Coronary artery (tissue), 2 donors: Measurements from ENCODE around the gene CLECL1.

Experiments used
- DNase-seq: peaks from one replicate; pipeline ENCODE4 v3.0.0-alpha.2; 2017; ENCODE audit warnings: low spot score
- H3K27ac ChIP-seq, 2 donors: fragments of 200-600 bp; sonication (generic); one replicate each; pipeline ENCODE4 v1.5.1; 2016 to 2019
- H3K4me3 ChIP-seq: fragments of 200-600 bp; sonication (generic); 2 replicates; pipeline ENCODE4 v1.5.1; 2016; ENCODE audit warnings: mild to moderate bottlenecking, moderate library complexity
- TF ChIP-seq, protein P1 (sequence below): fragments of 200-600 bp; sonication (generic); IDR thresholded peaks from one replicate; pipeline ENCODE4 v1.5.1; 2019; ENCODE audit warnings: antibody characterized with exemption

The CLECL1 gene

DNA sequence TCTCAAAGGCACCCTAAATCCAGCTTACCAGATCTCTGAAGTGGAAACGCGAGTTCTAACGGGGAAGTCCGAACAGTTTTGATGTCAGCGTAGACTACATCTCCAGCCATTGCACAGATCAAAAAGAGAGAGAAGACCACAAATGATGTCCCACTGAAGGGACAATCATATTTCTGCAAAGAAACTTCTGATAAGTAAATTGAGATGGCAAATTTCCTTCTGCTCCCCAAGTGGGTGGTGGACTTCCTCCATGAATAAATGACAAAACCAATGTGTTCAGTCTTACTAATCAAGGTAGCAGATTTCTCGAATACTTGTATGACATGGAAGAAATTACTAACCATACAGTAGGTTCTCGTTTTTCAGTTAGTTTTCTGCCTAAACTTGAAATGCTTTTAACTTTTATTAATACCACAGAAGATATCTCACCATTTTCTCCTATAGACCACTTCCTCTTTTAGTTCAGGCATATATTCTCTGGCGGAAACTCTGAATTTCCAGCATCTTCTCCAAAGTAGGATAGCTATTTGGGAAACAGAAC lies at the start of gene CLECL1:
Gene CLECL1, minus strand, starts transcription at position 177 of the 541 bp plus-strand sequence.
- DNase-seq = no peak
- H3K27ac ChIP-seq = no peak within 1 kb of the TSS
- H3K4me3 ChIP-seq = no peak within 1 kb of the TSS
- TF ChIP-seq, protein P1, sequence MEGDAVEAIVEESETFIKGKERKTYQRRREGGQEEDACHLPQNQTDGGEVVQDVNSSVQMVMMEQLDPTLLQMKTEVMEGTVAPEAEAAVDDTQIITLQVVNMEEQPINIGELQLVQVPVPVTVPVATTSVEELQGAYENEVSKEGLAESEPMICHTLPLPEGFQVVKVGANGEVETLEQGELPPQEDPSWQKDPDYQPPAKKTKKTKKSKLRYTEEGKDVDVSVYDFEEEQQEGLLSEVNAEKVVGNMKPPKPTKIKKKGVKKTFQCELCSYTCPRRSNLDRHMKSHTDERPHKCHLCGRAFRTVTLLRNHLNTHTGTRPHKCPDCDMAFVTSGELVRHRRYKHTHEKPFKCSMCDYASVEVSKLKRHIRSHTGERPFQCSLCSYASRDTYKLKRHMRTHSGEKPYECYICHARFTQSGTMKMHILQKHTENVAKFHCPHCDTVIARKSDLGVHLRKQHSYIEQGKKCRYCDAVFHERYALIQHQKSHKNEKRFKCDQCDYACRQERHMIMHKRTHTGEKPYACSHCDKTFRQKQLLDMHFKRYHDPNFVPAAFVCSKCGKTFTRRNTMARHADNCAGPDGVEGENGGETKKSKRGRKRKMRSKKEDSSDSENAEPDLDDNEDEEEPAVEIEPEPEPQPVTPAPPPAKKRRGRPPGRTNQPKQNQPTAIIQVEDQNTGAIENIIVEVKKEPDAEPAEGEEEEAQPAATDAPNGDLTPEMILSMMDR = no peak

DNA sequence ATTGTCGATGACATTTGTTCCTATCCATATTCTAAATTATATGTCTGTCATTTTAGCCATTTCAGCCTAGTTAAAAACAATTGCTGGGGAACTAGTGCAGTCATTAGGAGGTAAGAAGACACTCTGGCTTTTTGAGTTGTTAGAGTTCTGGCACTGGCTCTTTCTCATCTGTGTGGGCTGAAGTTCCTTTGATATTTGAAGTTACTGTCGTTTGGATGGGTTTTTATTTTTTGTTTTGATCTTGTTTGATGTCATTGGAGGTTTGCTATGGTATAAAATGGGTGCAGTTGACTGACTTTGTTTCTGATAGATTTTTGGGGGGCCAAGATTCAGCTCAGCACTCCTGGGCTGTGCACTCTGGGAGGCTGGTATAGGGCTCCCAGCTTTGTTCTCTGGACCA lies 48.5 kb upstream of the CLECL1 start:
- no peak overlapping the region for H3K27ac ChIP-seq
- no peak overlapping the region for H3K4me3 ChIP-seq
- no peak for DNase-seq
- TF ChIP-seq, protein P1 = no peak

DNA sequence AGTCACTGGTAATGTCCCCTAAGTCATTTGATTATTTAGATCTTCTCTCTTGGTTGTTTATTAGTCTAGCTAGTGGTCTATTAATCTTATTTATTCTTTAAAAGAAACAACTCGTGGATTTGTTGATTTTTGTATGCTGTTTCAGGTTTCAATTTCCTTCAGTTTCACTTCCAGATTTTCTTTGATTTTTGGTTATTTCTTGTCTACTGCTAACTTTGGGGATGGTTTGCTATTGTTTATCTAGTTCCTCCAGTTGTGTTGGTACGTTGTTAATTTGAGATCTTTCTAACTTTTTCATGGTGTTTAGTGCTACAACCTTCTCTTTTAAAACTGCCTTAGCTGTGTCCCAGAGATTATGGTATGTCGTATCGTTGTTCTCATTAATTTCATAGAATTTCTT lies 46.3 kb upstream of the CLECL1 start:
- no peak for DNase-seq
- TF ChIP-seq, protein P1 = no peak
- Histone ChIP-seq H3K27ac (no peak overlapping the region), H3K4me3 (no peak overlapping the region)

DNA sequence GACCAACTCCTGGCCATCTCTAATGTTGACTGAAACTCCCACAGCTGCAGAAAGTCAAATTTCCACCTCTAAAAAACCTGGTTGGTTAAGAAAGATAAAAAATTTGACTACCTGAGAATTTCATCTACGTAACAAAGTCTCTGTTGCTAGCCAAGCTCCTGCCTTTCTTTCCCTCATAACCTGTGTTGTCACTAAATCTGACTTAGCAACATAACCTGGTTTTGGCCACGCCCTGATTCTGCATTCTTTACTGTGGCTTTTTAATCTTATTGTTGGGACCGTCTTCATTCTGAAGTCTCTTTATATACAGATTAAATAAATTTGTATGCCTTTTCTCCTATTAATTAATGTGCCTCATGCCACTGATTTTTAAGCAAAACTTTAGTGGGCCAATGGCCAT lies 43.9 kb upstream of the CLECL1 start:
- TF ChIP-seq, protein P1 = no peak
- Histone ChIP-seq H3K27ac (no peak overlapping the region), H3K4me3 (no peak overlapping the region)
- DNase-seq = no peak

DNA sequence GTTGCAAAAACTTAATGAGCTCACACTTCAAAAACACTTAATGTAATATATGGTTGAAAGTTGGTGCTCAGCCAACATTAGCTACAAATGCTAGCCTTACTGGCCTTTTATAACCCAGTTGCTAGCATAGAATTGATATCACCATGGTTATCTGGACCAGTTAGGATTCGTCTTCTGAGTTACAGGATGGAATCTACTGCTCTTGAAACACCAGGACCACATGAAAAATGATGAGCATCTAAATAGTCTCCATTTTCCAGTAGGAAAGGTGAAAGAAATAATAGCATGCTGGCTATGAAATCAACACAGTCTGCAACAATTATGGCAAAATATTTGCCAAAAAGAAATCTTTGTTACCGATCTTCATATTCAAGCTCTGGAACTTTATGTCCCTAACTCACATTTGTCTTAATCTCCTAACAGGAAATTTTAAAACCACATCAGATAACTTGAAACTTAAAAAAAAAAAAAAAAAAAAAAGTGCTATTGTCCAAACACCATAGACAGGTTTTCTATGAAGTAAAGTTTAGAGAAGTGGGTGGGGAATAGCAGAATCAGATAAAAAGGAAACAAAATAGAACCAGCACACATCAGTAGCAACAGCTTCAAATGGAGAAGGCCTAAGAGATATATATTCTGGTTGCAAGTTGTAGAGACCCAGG lies 40.5 kb upstream of the CLECL1 start:
- no peak for DNase-seq
- TF ChIP-seq, protein P1 = no peak
- H3K4me3 ChIP-seq = no peak overlapping the region
- no peak overlapping the region for H3K27ac ChIP-seq

DNA sequence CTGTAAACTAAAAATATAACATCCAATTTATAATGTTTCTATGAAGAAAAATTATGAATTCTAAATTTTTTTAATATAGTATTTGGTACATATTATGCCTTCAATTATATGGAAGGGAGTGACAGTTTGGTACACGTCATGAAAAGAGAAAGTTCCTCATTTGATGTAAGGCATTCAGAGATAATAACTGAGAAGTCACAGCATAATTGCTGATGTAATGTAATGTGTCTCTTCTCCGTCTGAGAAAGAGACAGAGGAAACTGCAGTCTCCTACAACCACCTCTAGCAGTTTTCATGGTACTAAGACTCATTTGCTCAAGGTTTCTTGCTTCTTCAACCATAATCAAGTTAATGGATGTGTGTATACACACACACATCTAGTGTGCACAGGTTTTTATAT lies 30.1 kb upstream of the CLECL1 start:
- TF ChIP-seq, protein P1 = no peak
- DNase-seq = no peak

DNA sequence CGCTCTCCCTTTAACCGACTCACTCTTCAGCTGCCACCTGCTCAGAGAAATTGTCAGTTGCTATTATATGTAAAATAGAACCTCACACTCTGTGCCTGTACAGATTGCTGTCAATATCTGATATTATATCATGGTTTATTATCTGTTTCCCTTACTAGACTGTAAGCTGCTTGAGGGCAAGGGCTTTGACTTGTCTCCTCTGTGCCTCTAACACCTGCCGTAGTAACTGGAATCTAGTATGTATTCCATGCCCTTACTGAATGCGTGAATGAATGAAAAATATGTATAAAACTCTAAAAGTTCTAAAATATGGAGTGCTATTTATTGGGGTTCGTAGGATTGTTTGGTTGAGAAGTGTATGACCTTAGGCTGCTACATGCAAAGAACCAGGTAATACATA lies 29.5 kb upstream of the CLECL1 start:
- TF ChIP-seq, protein P1 = no peak
- no peak for DNase-seq
- H3K27ac ChIP-seq = no peak overlapping the region
- H3K4me3 ChIP-seq = no peak overlapping the region

More for the DNA sequence above, 30.1 kb upstream of the CLECL1 start:
- Histone ChIP-seq H3K4me3 (no peak overlapping the region), H3K27ac (no peak overlapping the region)
